ENCODE measurements around the gene FUOM. TPM values are rescaled to one million over a fixed set of nuclear protein-coding genes. Genes with fewer than 3 reads are reported as not detected.

FUOM gene
- total and polyA plus RNA-seq, 2 experiments from 2014 or later = 30.8 to 33.9 TPM

- no peak for TF ChIP-seq ZNF331 (CRISPR knock-in tag; IDR thresholded peaks at IDR 0.05; ENCODE audit: low read depth)
- TF ChIP-seq NANOG (IDR thresholded peaks at IDR 0.05; ENCODE audit: borderline replicate concordance) = no peak
- TF ChIP-seq ETS1 (IDR thresholded peaks at IDR 0.05) = no peak
Observed at GRCh38 chr10:133400624-133401424, 43.0 kb upstream of the FUOM start (continued).

GRCh38 chr10:133399123-133399601, 41.3 kb upstream of the FUOM start:
- H3K27me3 Mint-ChIP-seq (ENCODE audit: insufficient read depth, low read depth, poor library complexity) = peaks cover 8% of the 10 kb centered on the region
- Histone ChIP-seq H3F3A (replicated peaks; ENCODE audit: low read depth) (0 out of 2 replicates have a peak, but pooled peaks cover 3% of the 10 kb centered on the region), H3K79me2 (replicated peaks; ENCODE audit: insufficient read depth) (peaks cover 51% of the 10 kb centered on the region), H2AFZ (no peak overlapping the region), H3K9me2 (ENCODE audit: insufficient read depth) (no peaks in the 10 kb centered on the region), H3K27ac (ENCODE audit: low read depth) (no peak overlapping the region), H3K4me3 (no peak overlapping the region), H3K27me3 (ENCODE audit: insufficient read depth) (no peaks in the 10 kb centered on the region), H4K20me1 (replicated peaks; ENCODE audit: insufficient read depth) (peaks cover 13% of the 10 kb centered on the region), H3K4me2 (no peak overlapping the region), H3K36me3 (ENCODE audit: insufficient read depth) (peaks cover 15% of the 10 kb centered on the region), H3K4me1 (ENCODE audit: insufficient read depth) (no peaks in the 10 kb centered on the region)
- peaks cover 6% of the 10 kb centered on the region; the same call in 2 of the 3 replicates for H3K4me1 Mint-ChIP-seq
- H3K36me3 Mint-ChIP-seq (ENCODE audit: low read depth) = peaks cover 71% of the 10 kb centered on the region
- no peak overlapping the region for H3K27ac Mint-ChIP-seq
- DNase-seq (ENCODE audit: low spot score) (no peak), ATAC-seq (no peak)
- no peak for TF ChIP-seq ZNF462 (CRISPR knock-in tag; IDR thresholded peaks at IDR 0.05)
- TF ChIP-seq ETS1 (IDR thresholded peaks at IDR 0.05) = no peak
- no peak for TF ChIP-seq NANOG (IDR thresholded peaks at IDR 0.05; ENCODE audit: borderline replicate concordance)
- TF ChIP-seq EZH2 (IDR thresholded peaks at IDR 0.05; ENCODE audit: low read depth, unreplicated experiment) = no peak
- H3K4me3 Mint-ChIP-seq = no peak overlapping the region
- no peaks in the 10 kb centered on the region for H3K9me3 Mint-ChIP-seq

All from GM23338 (cell line).